GM12878 (cell line): Measurements from ENCODE around the gene PTEN. TPM values are rescaled to one million over a fixed set of nuclear protein-coding genes. Genes with fewer than 3 reads are reported as not detected.

Source experiments
- ATAC-seq: fragments of 200-7000 bp; cut with Tn5 transposase; 3 replicates; pipeline ENCODE4 v1.9.1; 2020; ENCODE audit warnings: mild to moderate bottlenecking, moderate library complexity
- BruUV-seq: library from RNA; stranded (reverse); fragments of 400-500 nt; replicated peaks from 2 replicates; lab custom pipeline; 2021; lab: Mats Ljungman, UMichigan
- CTCF ChIA-PET: fragments of 300-600 bp; sonication (Branson Sonifier 250); formaldehyde crosslinking; extraction: SDS; loops from one replicate; lab custom pipeline; 2021; ENCODE audit warnings: inconsistent platforms; lab: Yijun Ruan, JAX
- POLR2A ChIA-PET: fragments of 350-600 bp; formaldehyde crosslinking; extraction: SDS; loops from one replicate; lab custom pipeline; 2021; ENCODE audit warnings: inconsistent platforms; lab: Charles Lee
- RAD21 ChIA-PET: fragments of 300-600 bp; sonication (Branson Sonifier 250); formaldehyde crosslinking; loops from one replicate; lab custom pipeline; 2023; ENCODE audit warnings: antibody characterized with exemption; ENCODE audit not compliant: unreplicated experiment; lab: Charles Lee
- SMC1A ChIA-PET: fragments of 300-600 bp; sonication (Branson Sonifier 250); formaldehyde crosslinking; loops from one replicate; lab custom pipeline; 2023; ENCODE audit not compliant: unreplicated experiment, uncharacterized antibody; lab: Charles Lee
- DNase-seq: peaks from one replicate; pipeline ENCODE4 v3.0.0-alpha.2; 2011; ENCODE audit warnings: low read depth, low spot score
- FAIRE-seq: peaks from 3 replicates; lab custom pipeline; 2011; peaks lifted over from hg19 to GRCh38; lab: Jason Lieb, UNC
- H2AFZ ChIP-seq: 2 replicates; pipeline ENCODE4 v1.6.0; 2011; ENCODE audit warnings: low read depth, low read length, control low read depth; ENCODE audit not compliant: control insufficient read depth
- H3K27ac ChIP-seq: 2 replicates; pipeline ENCODE4 v1.5.1; 2011; ENCODE audit warnings: control low read depth; ENCODE audit not compliant: control insufficient read depth, insufficient read depth
- H3K27me3 ChIP-seq, 2 experiments: replicated peaks in 1 of 2; 2 replicates each; pipeline versions ENCODE4 v1.6.0 to v1.6.1; 2011; ENCODE audit warnings: low read length in 1 of 2; ENCODE audit not compliant: control insufficient read depth in 2 of 2, insufficient read depth in 2 of 2
- H3K36me3 ChIP-seq, 2 experiments: 2 replicates each; pipeline ENCODE4 v1.5.1; 2011; ENCODE audit warnings: low read length in 1 of 2; ENCODE audit not compliant: control insufficient read depth in 2 of 2, insufficient read depth in 2 of 2
- H3K4me1 ChIP-seq: 2 replicates; pipeline ENCODE4 v1.6.1; 2011; ENCODE audit warnings: mild to moderate bottlenecking, low read length, moderate library complexity, mixed read lengths; ENCODE audit not compliant: control insufficient read depth, insufficient read depth
- H3K4me2 ChIP-seq: 2 replicates; pipeline ENCODE4 v1.6.0; 2011; ENCODE audit warnings: control low read depth; ENCODE audit not compliant: control insufficient read depth, insufficient read depth
- H3K4me3 ChIP-seq: fragments of 200-600 bp; sonication (generic); 2 replicates; pipeline ENCODE4 v1.5.1; 2016
- H3K79me2 ChIP-seq: 2 replicates; pipeline ENCODE4 v1.6.0; 2011; ENCODE audit warnings: low read length; ENCODE audit not compliant: control insufficient read depth, insufficient read depth
- H3K9ac ChIP-seq: 2 replicates; pipeline ENCODE4 v1.8.0; 2011; ENCODE audit warnings: low read length, control low read depth, mixed read lengths; ENCODE audit not compliant: control insufficient read depth, insufficient read depth
- H3K9me3 ChIP-seq: replicated peaks from 3 replicates; pipeline ENCODE4 v1.5.1; 2011; ENCODE audit warnings: mild to moderate bottlenecking, low read length; ENCODE audit not compliant: control insufficient read depth, insufficient read depth
- H4K20me1 ChIP-seq: 2 replicates; pipeline ENCODE4 v1.6.0; 2011; ENCODE audit not compliant: control insufficient read depth, insufficient read depth
- CHD1 ChIP-seq: IDR thresholded peaks from 2 replicates; pipeline ENCODE4 v1.6.1; 2012; ENCODE audit warnings: low read depth, low read length, improper control_type of control experiment
- EZH2 ChIP-seq: IDR thresholded peaks from 2 replicates; pipeline ENCODE4 v1.6.1; 2012; ENCODE audit warnings: low read depth, mild to moderate bottlenecking, control low read depth, inconsistent platforms, low read length, borderline replicate concordance; ENCODE audit not compliant: control insufficient read depth
- POLR2AphosphoS5 ChIP-seq: IDR thresholded peaks from 2 replicates; pipeline ENCODE4 v1.6.1; 2011; ENCODE audit warnings: mild to moderate bottlenecking, low read length, inconsistent platforms
- TBL1XR1 ChIP-seq: IDR thresholded peaks from 2 replicates; pipeline ENCODE4 v1.6.1; 2012; ENCODE audit warnings: low read depth, low read length, improper control_type of control experiment
- WGBS: methylation state at CpG from one replicate; pipeline ENCODE4 v1.1.6; 2016; ENCODE audit warnings: low lambda C conversion rate; ENCODE audit not compliant: insufficient replicate concordance, insufficient coverage; ENCODE audit errors: missing lambda C conversion rate; 5-methylcytosine and 5-hydroxymethylcytosine counted together
- in situ Hi-C: fragments of 300-500 bp; cut with MboI; formaldehyde crosslinking; loops from 9 replicates; pipeline ENCODE4 v1.14.3; 2018; ENCODE audit warnings: mixed read lengths
- intact Hi-C: fragments of 100-400 bp; cut with micrococcal nuclease; formaldehyde crosslinking; loops from one replicate; pipeline ENCODE4 v1.14.2; 2022; ENCODE audit not compliant: unreplicated experiment
- polyA plus RNA-seq, 11 experiments: library from polyadenylated mRNA; depleted of rRNA in 4 of 11; unstranded in 6 of 11; stranded (reverse) in 5 of 11; fragments of >200 nt; fragmentation: Nextera tagmentation in 4 of 11; fragmentation: Illumina TruSeq in 1 of 11; extraction: Ambion mirVana in 4 of 11; extraction: Trizol in 1 of 11; gene quantifications; 1 replicate in 1 of 11; 2 replicates in 10 of 11; pipeline versions ENCODE4 v1.2.1 to v1.2.3, GENCODE V29; 2011 to 2016; ENCODE audit warnings: inconsistent platforms in 2 of 11, missing spikeins in 2 of 11, low read depth in 1 of 11
- total RNA-seq, 4 experiments: library from RNA; depleted of rRNA in 3 of 4; stranded (reverse); fragments of >200 nt in 3 of 4; fragmentation: Illumina TruSeq in 1 of 4; extraction: Trizol in 1 of 4; gene quantifications; 2 replicates each; pipeline versions ENCODE4 v1.2.1 to v1.2.3, GENCODE V29; 2013 to 2021
- TF ChIP-seq, protein P1 (sequence below): IDR thresholded peaks from 2 replicates; pipeline ENCODE4 v1.6.1; 2012; ENCODE audit warnings: low read depth, low read length, improper control_type of control experiment

The PTEN gene
- total and polyA plus RNA-seq, 10 of the 15 experiments (the other 5 are each of a cell fraction or from before 2014, with no cell fraction given) = 26.1 to 175 (median 58.1) TPM

DNA sequence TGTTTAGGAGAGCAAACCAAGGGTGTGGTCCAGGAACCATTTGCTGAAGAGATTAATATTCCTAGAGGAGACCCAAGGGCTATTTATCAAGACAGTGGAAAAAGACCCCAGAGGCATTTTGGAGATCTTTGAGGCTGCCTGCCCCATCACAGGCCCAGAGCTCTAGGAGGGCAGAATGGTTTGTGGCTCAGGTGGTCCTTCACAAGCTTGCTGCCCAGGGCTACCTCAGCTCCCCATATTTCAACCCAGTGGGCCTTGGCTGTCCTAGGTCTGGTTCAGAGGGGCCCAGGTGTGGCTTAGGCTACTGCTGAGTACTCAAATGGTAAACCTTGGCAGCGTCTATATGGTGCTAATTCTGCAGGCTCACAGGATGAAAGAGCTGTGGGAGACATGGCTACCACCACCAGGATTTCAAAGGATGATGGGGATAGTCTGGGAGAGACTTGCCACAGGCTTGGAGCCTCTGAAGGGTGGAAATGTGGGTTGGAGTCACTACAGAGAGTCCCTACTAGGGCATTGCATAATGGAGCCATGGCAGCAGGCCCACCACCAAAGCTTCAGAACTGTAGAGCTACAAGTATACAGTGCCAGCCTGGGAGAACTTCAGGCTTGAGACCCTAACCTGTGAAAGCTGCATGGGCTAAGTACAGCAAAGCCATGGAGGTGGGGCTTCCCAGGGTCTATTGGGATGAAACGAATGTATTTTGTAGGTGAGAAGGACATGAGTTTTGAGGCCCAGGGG is 24.3 kb downstream of the PTEN start:
- RAD21 ChIA-PET = no interaction called here
- no peak for DNase-seq
- POLR2A ChIA-PET = no interaction called here
- intact Hi-C loops (no loop called here), in situ Hi-C loops (no loop called here)
- ATAC-seq = peak; percentile 23
- WGBS = 95% methylated on average over 2 of the region's 2 CpGs
- Histone ChIP-seq H4K20me1 (peaks cover 5% of the 10 kb centered on the region; the same call in 1 of the 2 replicates), H3K79me2 (peaks cover 93% of the 10 kb centered on the region), H3K9ac (no peak overlapping the region), H2AFZ (no peak overlapping the region), H3K4me2 (no peak overlapping the region), H3K27ac (no peak overlapping the region), H3K9me3 (peaks cover 7% of the 10 kb centered on the region; the same call in 2 of the 3 replicates), H3K36me3 (peaks cover 2 to 23% of the 10 kb centered on the region in 2 experiments), H3K4me3 (no peak overlapping the region), H3K4me1 (peaks cover under 1% of the 10 kb centered on the region), H3K27me3 (no peaks in the 10 kb centered on the region)
- TSS peak; percentile 3 for BruUV-seq
- CTCF ChIA-PET = no interaction called here
- no peak for TF ChIP-seq EZH2
- TF ChIP-seq POLR2AphosphoS5 = peak; percentile 36; the same call in 1 of the 2 replicates
- TF ChIP-seq, protein P1, sequence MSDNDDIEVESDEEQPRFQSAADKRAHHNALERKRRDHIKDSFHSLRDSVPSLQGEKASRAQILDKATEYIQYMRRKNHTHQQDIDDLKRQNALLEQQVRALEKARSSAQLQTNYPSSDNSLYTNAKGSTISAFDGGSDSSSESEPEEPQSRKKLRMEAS = no peak
- TF ChIP-seq CHD1 = no peak
- no peak for TF ChIP-seq TBL1XR1
- FAIRE-seq = no peak
- SMC1A ChIA-PET = interaction anchor here (0.9 to 2.4 kb wide), 3 partner anchors 25 to 28 kb away, joined by 3 to 6 read pairs (median 4); no protein-coding TSS in a partner anchor
